ENCODE data around the gene CLASP1.

GRCh38 chr2:121359716-121360565, 289.3 kb downstream of the CLASP1 start:
- TF ChIP-seq, protein P1, sequence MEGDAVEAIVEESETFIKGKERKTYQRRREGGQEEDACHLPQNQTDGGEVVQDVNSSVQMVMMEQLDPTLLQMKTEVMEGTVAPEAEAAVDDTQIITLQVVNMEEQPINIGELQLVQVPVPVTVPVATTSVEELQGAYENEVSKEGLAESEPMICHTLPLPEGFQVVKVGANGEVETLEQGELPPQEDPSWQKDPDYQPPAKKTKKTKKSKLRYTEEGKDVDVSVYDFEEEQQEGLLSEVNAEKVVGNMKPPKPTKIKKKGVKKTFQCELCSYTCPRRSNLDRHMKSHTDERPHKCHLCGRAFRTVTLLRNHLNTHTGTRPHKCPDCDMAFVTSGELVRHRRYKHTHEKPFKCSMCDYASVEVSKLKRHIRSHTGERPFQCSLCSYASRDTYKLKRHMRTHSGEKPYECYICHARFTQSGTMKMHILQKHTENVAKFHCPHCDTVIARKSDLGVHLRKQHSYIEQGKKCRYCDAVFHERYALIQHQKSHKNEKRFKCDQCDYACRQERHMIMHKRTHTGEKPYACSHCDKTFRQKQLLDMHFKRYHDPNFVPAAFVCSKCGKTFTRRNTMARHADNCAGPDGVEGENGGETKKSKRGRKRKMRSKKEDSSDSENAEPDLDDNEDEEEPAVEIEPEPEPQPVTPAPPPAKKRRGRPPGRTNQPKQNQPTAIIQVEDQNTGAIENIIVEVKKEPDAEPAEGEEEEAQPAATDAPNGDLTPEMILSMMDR (IDR thresholded peaks at IDR 0.05), result no peak
- no peak for TF ChIP-seq POLR2A (IDR thresholded peaks at IDR 0.05)

All from heart left ventricle (tissue), 13 donors.